Amygdala (tissue), 56 donors: ENCODE results near the gene ENTR1.

Source experiments
- DNase-seq, 56 donors: peaks; one replicate each; lab custom pipeline; 2025; lab: John Stamatoyannopoulos, UW

Gene ENTR1

DNA sequence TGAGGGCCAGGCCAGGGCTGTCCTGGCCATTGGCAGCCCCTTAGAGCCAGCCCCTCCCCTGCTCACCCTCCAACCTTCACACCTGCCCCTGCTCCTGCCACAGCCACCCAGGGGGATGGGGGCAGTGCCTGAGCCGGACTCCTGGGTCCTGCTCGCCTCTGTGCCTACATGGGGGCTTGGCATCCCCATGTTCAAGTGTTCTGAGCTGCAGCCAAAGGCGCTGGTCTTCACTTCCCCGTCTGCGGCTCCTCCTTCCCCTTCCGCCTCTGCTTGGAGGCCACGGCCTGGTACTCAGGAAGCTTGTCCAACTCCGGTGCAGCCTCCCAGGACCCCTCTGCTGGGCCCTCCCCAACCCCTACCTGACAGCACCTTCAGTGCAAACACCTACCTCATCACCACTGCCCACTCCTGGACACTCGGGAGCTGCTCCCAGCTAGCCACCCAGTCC, 44.6 kb downstream of the ENTR1 start:
- DNase-seq = no peak

DNA sequence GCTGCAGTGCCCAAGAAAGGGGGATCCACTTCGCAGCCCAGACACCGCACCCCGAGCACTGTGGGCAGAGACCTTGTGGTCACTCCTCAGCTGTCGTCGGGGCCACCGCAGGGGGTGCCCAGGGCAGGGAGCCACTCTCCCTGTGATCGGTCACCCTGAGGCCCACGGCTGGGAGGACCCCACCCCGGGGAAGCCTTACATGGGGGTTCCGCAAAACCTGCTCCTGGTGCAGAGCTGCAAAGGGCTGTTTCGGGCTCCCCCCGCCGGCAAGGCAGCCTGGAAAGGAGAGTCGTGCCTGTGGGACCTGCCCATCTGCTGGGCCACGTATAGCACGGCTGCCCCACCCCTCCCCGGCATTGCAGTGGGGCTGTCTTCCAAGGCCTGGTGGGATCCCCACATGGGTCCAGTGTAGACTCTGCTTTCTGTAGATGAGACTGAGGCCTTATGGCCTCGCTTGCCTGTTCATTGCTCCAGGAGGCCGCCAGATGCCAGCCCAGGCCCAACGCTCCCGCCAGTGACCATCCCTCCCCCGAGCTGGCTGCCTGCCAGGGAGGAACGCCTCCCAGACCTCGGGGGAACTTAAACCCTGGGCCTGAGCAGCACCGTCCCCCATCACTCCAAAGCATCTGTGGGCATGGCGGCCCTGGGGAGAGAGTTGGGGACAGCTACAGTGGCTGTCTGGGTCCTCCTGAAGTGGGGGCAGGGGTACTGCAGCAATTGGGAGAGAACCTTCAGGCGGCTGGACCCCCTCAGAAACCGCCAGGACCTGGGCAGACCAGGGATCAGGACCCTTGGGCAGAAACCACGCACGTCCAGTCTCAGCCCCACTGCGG, 45.3 kb downstream of the ENTR1 start:
- peak in 2 of 56 donors; percentile 26 to 28 for DNase-seq

DNA sequence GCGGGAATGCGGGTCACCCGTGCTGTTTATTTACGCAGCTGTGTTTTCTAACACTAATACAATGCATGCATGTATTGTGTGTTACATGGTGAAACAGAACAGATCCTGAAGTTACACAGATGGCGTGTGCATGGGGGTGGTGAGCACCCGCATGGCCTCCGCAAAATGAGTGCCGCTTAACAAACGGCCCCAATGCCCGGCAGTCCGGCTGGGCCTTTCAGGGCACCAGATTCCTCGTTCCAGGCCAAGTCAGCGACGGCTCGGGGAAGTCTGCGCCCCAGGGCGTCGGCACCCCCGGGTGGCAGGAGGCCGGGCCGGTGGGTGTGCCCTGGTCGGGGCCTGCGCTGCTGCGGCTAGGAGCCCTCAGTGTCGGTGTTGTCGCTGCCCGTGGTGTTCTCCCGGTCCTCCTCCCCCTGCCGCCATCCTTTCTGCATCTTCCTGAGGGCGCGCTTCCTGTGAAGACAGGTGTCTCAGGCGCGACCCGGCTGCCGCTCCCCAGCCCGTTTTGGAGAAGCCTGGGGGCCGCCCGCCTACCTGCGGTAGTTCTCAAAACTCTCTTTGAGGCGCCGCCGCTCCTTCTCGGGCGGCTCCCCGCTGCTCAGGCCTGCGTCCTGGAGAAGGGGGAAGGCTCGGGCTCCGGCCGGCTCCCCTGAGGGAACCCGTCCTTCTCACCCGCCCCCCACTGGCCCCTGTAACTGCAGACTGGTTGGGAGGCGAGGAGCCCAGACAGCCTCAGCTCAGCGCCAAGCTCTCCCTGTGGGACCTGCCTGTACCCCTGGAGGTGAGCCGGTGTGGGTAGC, 46.3 kb downstream of the ENTR1 start:
- no peak for DNase-seq

DNA sequence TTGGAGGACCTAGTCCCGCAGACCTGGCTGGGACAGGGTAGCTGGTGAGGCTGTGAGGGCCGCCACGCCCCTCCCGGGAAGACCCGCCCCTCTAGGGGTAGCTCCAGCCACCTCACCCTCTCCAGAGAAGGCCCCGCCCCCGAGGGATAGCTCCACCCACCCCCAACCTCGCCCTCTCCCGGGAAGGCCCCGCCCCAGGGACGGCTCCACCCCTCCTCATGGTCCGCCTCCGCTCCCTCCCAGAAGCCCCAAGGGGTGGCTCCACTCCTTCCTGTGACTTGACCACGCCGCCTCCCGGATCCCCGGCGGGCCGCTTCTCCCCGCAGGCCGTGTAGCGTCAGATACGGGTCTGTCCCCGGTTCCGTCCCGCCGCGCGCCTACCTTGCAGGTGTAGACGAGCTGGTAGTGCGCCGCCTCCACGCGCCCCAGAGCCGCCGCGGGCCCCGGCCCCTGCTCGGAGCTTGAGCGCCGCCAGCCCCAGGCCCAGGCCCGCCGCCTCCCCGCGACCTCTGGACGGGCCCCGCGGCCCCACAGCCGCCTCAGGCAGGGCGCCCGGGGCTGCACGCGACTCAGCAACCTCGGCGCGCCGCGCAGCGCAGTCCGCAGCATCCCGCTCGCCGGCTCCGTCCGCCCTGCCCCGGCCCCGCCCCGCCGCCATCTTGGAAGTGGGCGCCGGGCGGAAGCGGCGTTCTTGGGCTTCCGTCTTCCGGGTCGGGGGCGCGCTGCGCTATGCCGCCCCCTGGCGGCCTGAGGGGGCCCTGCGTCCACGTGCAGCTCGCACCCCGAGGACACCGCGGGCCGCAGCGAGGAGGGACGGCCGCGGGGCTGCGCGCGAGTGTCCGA, 47.1 kb downstream of the ENTR1 start, which contains the start of gene DNLZ:
Gene DNLZ, minus strand, starts transcription at position 639 of the 843 bp plus-strand sequence. Its CDS starts 30 bp downstream, at position 609.
- peak; percentile 46 to 97 (median 90) for DNase-seq

DNA sequence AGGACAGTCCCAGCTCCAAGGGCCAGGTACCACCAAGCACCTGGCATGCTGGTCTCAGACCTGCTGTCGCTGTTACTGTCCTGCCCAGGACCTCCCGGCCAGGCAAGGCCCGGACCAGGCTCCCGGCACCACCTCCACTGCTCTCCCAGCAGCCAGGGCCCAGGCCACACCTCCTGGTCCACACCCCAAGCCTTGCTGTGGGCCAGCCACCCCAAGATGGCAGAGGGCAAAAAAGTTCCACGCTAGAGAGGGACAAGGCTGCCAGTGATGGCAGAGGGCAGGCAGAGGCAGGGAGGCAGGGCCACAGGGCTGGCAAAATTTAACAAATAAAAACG, 48.0 kb downstream of the ENTR1 start:
- DNase-seq = no peak

DNA sequence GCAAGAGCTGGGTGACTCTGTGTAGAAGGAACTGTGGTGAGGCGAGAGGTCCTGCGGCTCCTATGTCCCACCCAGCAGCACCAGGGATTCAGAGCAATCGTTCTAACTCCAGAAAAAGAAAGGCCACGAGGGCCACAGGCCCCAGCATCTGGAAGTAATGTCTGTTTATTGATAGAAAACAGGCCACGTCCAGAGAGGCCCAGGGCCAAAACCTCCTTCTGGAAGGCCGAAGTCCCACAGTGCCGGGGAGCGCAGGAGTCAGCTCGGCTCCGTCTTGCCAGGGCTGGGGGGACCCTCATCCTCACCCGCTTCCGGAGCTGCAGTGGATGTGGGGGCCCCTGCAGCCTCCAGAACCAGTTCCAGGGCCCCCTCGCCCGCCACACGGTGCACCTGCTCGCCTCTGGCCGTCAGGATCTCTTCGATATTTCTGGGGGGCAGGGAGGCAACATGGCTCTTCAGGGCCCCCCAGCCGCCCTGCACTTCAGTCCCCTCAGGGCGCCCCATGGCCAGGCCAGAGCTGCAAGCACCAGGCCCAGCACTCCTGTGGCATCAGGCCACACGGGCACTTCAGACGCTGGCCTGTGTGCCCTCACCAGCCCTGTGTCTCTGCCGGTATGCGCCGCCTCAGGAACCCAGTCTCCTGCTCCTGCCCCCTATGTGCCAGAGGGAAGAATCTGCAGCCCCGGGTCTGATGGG, 48.5 kb downstream of the ENTR1 start:
- DNase-seq = no peak

DNA sequence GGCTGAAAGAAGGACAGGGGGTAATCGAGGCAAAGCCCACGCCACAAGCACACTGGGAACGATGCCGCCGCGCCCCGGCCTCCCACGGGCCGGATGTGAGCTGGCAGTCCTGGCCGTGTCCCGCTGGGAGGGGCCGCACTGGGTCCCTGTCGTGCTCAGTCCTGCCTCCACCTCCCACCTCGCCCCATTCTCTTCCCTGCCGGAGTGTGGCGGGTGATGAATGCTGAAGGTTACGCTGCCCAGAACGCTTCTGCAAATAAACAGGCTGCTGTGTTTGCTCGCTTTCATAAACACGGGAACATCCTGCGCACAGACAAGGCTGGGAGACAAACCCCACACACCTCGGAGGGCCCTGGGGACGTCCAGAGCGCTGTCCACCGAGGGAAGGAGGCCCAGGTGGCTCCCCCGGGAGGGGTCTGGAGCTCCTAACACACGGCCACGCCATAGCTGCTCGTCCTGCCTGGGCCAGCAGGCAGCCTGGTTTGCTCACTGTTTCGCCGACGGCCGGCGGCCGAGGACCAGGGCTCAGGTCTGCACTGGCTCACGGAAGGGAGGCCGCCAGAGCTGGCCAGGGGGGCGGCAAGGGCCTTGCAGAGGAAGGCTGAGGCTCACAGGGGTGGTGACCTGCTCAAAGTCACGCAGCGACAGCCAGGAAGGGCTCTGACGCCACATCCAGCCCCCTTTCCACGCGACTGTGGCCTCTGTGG, 49.2 kb downstream of the ENTR1 start:
- DNase-seq = peak in 1 of 56 donors; percentile 16

DNA sequence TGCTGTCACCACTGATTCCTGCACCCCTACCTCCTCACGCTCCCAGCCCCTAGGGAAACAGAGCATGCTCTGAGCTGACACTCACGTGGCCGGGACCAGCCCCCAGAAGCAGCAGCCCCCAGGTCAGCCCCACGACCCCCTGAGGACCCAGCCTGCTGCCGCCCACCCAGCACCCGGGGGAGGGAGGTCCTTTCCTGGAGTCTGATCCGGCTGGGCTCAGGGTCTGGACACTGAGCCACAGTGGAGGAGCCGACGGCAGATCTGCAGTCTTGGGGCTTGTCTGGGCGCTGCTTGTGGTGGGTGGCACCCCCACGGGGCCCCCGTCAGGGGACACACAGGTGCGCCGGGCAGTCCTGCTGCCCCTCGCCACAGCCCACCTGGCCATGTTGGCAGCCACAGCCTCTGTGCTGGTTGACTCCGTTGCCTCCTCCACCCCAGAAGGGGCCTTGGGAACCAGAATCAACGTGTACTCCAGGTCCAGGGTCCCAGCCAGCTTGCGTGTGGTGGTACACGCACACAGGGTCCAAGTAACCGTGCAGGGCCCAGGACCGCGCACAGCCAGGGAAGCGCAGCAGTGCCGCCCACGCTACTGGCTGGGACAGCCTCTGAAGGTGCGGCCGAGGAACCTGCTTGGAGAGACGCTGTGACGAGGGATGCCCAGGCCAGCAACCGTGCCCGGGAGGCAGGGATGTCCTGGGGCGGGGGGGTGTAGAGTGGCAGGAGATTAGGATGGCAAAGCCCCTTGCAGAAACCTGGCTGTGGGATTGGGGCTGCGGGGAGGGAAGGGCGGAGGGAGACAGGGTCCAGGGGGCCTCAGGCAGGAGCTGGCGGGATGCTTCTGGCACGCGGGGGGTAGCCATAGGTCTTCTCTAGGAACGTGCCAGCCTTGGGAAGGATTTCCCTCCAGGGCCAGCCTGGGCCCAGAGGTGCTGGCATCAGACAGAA, 50.4 kb downstream of the ENTR1 start:
- no peak for DNase-seq

DNA sequence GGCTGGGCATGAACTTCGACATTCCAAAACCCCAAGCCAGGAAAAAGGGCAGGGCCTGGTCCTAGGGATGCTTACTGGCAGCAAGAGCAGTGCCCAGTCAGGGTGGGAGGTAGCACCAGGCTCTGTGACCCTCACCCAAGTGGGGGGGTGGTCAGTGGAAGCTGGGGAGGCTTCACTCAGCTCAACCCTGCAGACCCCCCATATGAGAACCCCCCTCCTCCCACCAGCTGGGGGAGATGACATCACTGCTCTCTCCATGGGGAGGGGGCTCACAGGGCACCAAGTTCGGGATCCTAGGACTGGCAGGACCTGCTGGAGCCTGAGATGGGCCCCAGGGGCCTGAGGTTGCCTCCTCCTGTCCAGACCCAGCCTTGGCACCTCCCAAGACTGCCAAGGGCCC, 51.5 kb downstream of the ENTR1 start:
- no peak for DNase-seq

DNA sequence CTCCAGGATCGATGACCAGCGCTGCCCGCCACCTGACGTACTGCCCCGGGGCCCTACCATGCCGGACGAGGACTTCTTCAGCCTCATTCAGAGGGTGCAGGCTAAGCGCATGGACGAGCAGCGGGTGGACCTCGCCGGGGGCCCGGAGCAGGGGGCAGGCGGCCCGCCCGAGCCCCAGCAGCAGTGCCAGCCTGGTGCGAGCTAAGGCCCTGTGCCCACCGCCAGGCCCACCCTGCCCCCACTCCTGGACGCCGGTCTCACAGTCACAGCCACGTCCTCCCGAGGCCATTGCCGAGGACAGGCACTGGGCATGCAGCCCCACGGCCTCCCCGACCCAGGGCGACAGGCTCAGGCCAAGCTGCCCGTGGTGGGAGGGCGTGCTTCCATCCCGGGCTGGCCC, 52.4 kb downstream of the ENTR1 start:
- DNase-seq = no peak

DNA sequence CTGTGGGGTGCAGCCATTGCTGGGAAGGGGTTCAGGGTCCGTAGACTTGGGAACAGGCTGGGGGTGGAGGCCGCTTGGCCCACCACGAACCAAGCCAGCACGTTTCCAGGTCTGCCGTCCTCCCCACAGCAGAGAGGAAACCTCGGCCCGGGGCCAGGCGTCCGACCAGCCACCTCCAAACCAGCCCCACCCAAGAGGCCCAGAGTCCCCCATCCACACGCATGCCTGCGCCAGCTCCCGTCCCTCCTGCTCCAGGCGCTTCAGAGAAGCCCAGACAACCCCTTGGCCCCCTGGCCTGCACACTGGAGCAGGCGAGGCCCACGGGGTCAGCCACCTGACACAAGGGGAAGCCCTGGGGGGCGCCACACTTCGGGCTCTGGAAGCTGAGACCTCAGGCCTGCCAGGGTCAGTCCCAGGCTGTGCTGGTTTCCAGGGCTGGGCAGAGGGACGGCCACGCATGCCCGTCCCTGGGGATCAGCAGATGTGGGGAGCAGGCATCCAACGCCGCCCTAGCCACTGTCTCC, 53.1 kb downstream of the ENTR1 start:
- DNase-seq = no peak

DNA sequence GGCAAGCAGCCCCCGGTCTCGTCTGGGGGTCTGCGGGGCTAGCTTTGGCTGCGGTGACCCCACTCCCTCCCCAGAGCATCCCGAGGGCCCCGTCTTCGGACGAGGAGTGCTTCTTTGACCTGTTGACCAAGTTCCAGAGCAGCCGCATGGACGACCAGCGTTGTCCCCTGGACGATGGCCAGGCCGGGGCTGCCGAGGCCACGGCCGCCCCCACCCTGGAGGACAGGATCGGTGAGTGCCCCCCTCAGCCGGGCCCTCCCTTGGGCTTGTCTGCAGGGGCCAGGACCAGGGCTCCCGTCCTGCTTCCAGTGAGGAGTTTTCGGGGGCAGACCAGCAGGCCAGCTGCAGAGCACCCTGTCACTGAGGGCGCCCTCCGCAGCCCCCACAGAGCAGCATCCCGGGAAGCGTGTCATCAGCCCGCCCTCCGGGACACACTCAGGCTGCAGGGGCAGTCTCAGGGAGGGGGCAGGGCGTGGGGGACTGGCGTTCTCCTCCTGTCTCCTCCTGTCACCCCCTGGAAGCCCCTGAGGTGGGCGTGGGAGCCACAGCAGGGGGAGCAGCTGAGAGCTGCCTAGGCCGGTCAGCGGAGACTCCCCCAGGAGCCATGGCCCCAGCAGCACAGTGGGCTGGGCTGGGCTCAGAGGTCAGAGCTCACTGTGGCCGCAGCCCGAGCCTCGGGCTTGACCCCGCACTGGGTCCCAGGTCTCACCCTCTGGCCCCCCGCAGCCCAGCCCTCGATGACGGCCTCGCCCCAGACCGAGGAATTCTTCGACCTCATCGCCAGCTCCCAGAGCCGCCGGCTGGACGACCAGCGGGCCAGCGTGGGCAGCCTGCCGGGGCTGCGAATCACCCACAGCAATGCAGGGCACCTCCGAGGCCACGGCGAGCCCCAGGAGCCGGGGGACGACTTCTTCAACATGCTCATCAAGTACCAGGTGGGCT, 54.5 kb downstream of the ENTR1 start:
- DNase-seq = no peak

DNA sequence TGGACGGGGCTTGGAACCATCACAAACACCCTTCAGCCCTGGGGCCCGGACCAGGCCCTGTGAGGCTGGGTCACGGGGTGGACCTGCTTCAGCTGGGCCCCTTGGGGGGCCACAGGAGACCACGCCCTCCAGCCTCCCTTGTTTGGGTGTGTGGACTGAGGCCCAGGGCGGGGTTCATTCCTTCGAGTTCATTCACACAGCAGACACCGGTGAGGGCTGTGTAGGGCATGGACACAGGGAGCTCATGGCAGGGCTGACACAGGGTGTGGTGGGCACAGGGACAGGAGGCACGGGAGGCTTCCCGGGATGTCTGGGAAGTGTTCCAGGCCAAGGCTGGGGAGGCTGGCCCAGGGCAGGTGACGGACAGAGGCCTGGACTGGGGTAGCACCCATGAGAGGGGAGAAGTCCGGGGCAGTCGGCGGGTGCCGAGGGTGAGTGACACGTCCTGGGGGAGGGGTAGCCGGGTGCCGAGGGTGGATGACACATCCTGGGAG, 55.8 kb downstream of the ENTR1 start:
- DNase-seq = no peak

DNA sequence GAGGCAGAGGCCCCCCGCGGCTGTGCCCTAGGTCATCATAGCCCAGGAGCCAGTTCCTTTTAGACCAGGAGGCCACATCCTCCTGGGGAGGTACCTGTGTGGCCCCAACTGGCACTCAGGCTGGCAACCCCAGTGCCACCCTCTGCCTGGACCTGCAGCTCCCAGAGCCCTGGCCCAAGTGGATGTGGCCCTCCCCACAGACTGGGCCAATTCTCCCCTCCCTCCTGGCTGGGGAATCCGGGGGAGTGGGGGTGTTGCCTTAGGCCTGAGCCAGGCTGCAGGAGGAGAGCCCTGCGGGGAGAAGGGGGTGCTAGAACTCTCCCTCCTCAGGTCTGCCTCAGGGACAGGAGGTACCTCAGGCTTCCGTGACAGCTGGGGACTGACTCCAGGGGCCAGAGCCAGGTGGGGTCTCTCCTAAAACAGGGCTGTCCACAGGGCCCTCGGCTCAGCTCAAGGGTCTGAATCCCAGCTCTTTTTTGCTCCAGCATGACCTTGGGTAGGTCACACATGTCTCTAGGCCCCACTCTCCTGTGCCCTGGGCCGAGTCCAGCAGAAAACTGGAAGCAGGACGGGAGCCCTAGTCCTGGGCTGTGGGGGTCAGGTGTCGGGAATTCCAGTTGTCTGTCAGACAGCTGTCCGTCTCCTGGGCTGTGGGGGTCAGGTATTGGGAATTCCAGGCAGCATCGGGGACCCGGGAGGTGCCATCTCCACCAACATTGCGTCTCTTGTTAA, 56.5 kb downstream of the ENTR1 start:
- no peak for DNase-seq

DNA sequence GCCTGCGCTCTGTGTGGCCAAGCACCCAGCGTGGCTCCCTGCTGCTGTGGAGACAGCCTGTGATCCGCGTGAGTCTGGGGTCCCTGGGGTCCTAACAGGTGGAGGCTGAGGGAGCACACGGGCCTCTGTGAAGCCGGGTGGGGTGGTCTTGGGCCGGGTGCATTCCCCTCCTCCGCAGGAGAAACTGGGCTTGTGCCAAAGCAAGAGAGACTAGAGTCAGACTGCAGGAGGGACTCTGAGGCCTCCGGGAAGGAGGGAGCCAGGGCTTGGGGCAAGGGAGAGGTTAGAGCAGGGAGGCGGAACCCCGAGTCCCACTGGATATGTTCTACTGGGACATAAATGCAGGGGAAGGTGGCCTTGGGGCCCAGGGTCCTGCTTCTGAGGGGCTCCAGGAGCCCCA, 57.3 kb downstream of the ENTR1 start:
- DNase-seq = no peak

DNA sequence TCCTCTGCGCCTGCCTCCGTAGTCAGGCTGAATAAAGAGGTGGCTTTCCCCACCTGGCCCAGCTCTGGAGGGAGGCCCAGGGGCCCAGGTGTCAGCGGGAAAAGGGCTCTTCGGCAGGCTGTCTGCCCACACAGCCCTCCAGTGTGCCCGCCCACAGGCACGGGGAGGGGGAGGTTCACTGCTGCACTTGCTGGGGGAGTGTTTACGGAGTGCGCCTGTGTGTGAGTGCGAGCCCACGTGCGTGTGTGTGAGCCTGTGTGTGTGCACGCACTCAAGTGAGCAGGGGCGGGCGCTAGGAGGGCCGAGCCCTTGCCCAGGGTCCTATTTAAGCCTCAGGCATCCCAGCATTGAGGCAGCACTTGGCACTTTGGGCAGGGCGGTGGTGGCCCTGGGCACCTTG, 57.7 kb downstream of the ENTR1 start:
- peak in 1 of 56 donors; percentile 34 for DNase-seq
